Activated B cell treated with CpG ODN at 0.5 μM for 24 hours (primary cell): Measurements from ENCODE around the gene NUP205. TPM values are rescaled to one million over a fixed set of nuclear protein-coding genes. Genes with fewer than 3 reads are reported as not detected.

Experiments
- ATAC-seq: fragments of 200-7000 bp; cut with Tn5 transposase; one replicate; pipeline ENCODE4 v1.10.0; 2021; ENCODE audit warnings: low read depth, mild to moderate bottlenecking, moderate library complexity
- CTCF ChIA-PET: fragments of 350-600 bp; sonication (Branson Sonifier 250); formaldehyde crosslinking; loops from one replicate; lab custom pipeline; 2021; ENCODE audit warnings: antibody characterized with exemption; lab: Charles Lee
- POLR2A ChIA-PET: fragments of 350-600 bp; sonication (Branson Sonifier 250); formaldehyde crosslinking; loops from one replicate; lab custom pipeline; 2021; ENCODE audit warnings: antibody characterized with exemption; lab: Charles Lee
- DNase-seq: peaks from one replicate; pipeline ENCODE4 v3.0.0; 2022
- H3K27ac Mint-ChIP-seq: one replicate; pipeline ENCODE4 v1.8.0; 2020; ENCODE audit warnings: mixed read lengths
- H3K27me3 Mint-ChIP-seq: one replicate; pipeline ENCODE4 v1.8.0; 2021; ENCODE audit warnings: mixed read lengths
- H3K36me3 Mint-ChIP-seq: one replicate; pipeline ENCODE4 v1.8.0; 2021; ENCODE audit warnings: low read depth, mixed read lengths
- H3K4me1 Mint-ChIP-seq: one replicate; pipeline ENCODE4 v1.8.0; 2021; ENCODE audit warnings: mixed read lengths
- H3K4me3 Mint-ChIP-seq: one replicate; pipeline ENCODE4 v1.8.0; 2020; ENCODE audit warnings: mild to moderate bottlenecking, mixed read lengths
- H3K9me3 Mint-ChIP-seq: one replicate; pipeline ENCODE4 v1.8.0; 2020; ENCODE audit warnings: mixed read lengths
- CTCF ChIP-seq: fragments of 200-600 bp; IDR thresholded peaks from one replicate; pipeline ENCODE4 v1.8.0; 2022; ENCODE audit warnings: antibody characterized with exemption, mild to moderate bottlenecking
- intact Hi-C: fragments of 100-400 bp; cut with micrococcal nuclease; formaldehyde crosslinking; loops from one replicate; pipeline ENCODE4 v1.15.1; 2024
- total RNA-seq: library from RNA; stranded (reverse); gene quantifications from 2 replicates; pipeline ENCODE4 v1.2.3, GENCODE V29; 2022

Gene NUP205
- total RNA-seq, 1 donor from 2014 or later: 84.1 TPM

- DNase-seq (no peak), ATAC-seq (no peak)
- intact Hi-C loops: no loop called here
- ChIA-PET CTCF (interaction anchor here (2.2 kb wide), 1 partner anchor 29 kb away, joined by 7 read pairs; no protein-coding TSS in a partner anchor), POLR2A (no interaction called here)
- H3K9me3 Mint-ChIP-seq: no peaks in the 10 kb centered on the region
- H3K36me3 Mint-ChIP-seq: peaks cover 70% of the 10 kb centered on the region
- no peaks in the 10 kb centered on the region for H3K4me1 Mint-ChIP-seq
- TF ChIP-seq CTCF: no peak
- no peak overlapping the region for H3K27ac Mint-ChIP-seq
- H3K4me3 Mint-ChIP-seq: no peak overlapping the region
- no peaks in the 10 kb centered on the region for H3K27me3 Mint-ChIP-seq
Observed at GRCh38 chr7:135616136-135616535, 58.4 kb downstream of the NUP205 start.

- no peak for DNase-seq
- Mint-ChIP-seq H3K9me3 (no peaks in the 10 kb centered on the region), H3K4me3 (no peak overlapping the region), H3K27ac (no peak overlapping the region), H3K36me3 (peaks cover 65% of the 10 kb centered on the region), H3K27me3 (no peaks in the 10 kb centered on the region), H3K4me1 (no peaks in the 10 kb centered on the region)
- ATAC-seq: no peak
- TF ChIP-seq CTCF: no peak
- POLR2A ChIA-PET: no interaction called here
- intact Hi-C loops: no loop called here
- CTCF ChIA-PET: interaction anchor here (1.7 kb wide), 1 partner anchor 28 kb away, joined by 4 read pairs; no protein-coding TSS in a partner anchor
Observed at GRCh38 chr7:135617781-135618180, 60.1 kb downstream of the NUP205 start.

- H3K9me3 Mint-ChIP-seq: no peaks in the 10 kb centered on the region
- no peaks in the 10 kb centered on the region for H3K4me1 Mint-ChIP-seq
- H3K36me3 Mint-ChIP-seq: peaks cover 62% of the 10 kb centered on the region
- TF ChIP-seq CTCF: no peak
- ChIA-PET POLR2A (no interaction called here), CTCF (interaction anchor here (1.7 kb wide), 2 partner anchors 27 to 29 kb away, joined by 4 to 6 read pairs; no protein-coding TSS in a partner anchor)
- no peaks in the 10 kb centered on the region for H3K27me3 Mint-ChIP-seq
- ATAC-seq: no peak
- H3K27ac Mint-ChIP-seq: no peak overlapping the region
- intact Hi-C loops: no loop called here
- H3K4me3 Mint-ChIP-seq: no peak overlapping the region
- no peak for DNase-seq
Observed at GRCh38 chr7:135618510-135618909, 60.8 kb downstream of the NUP205 start.

- Mint-ChIP-seq H3K36me3 (peaks cover 73% of the 10 kb centered on the region), H3K27ac (no peak overlapping the region), H3K27me3 (no peaks in the 10 kb centered on the region), H3K9me3 (no peaks in the 10 kb centered on the region), H3K4me1 (no peaks in the 10 kb centered on the region), H3K4me3 (no peak overlapping the region)
- TF ChIP-seq CTCF: no peak
- no peak for DNase-seq
- ATAC-seq: no peak
- intact Hi-C loops: no loop called here
- ChIA-PET CTCF (interaction anchor here (1.5 to 2.7 kb wide), 3 partner anchors 25 to 52 kb away, joined by 5 to 10 read pairs (median 6); no protein-coding TSS in a partner anchor), POLR2A (no interaction called here)
Observed at GRCh38 chr7:135620447-135620846, 62.7 kb downstream of the NUP205 start.

GRCh38 chr7:135620980-135621850 is 63.5 kb downstream of the NUP205 start:
- ATAC-seq (no peak), DNase-seq (no peak)
- Mint-ChIP-seq H3K9me3 (no peaks in the 10 kb centered on the region), H3K27ac (no peak overlapping the region), H3K27me3 (no peaks in the 10 kb centered on the region), H3K4me3 (no peak overlapping the region), H3K36me3 (peaks cover 73% of the 10 kb centered on the region), H3K4me1 (no peaks in the 10 kb centered on the region)
- TF ChIP-seq CTCF: peak; percentile 80
- ChIA-PET CTCF (interaction anchor here (0.7 to 2.7 kb wide), 4 partner anchors 12 to 53 kb away, joined by 3 to 10 read pairs (median 4); no protein-coding TSS in a partner anchor), POLR2A (no interaction called here)
- intact Hi-C loops: no loop called here
